Endothelial cell (in vitro differentiated cells): ENCODE data around the gene SHC3. TPM values are rescaled to one million over a fixed set of nuclear protein-coding genes. Genes with fewer than 3 reads are reported as not detected.

Experiments used
- DNase-seq: peaks from one replicate; pipeline ENCODE4 v3.0.0; 2021; ENCODE audit warnings: low spot score
- H3K27ac Mint-ChIP-seq: one replicate; pipeline ENCODE4 v1.8.0; 2021; ENCODE audit warnings: mixed read lengths, inconsistent platforms; ENCODE audit not compliant: unreplicated experiment
- H3K27me3 Mint-ChIP-seq: one replicate; pipeline ENCODE4 v1.8.0; 2021; ENCODE audit warnings: mild to moderate bottlenecking, moderate library complexity, mixed read lengths, inconsistent platforms; ENCODE audit not compliant: unreplicated experiment
- H3K36me3 Mint-ChIP-seq: one replicate; pipeline ENCODE4 v1.8.0; 2021; ENCODE audit warnings: mild to moderate bottlenecking, low read depth, mixed read lengths, inconsistent platforms; ENCODE audit not compliant: unreplicated experiment
- H3K4me1 Mint-ChIP-seq: one replicate; pipeline ENCODE4 v1.8.0; 2021; ENCODE audit warnings: mild to moderate bottlenecking, mixed read lengths, inconsistent platforms; ENCODE audit not compliant: unreplicated experiment
- H3K4me3 Mint-ChIP-seq: one replicate; pipeline ENCODE4 v1.8.0; 2021; ENCODE audit warnings: mild to moderate bottlenecking, mixed read lengths, inconsistent platforms; ENCODE audit not compliant: unreplicated experiment
- H3K9me3 Mint-ChIP-seq: one replicate; pipeline ENCODE4 v1.8.0; 2021; ENCODE audit warnings: mixed read lengths, inconsistent platforms; ENCODE audit not compliant: unreplicated experiment
- total RNA-seq: library from RNA; stranded (reverse); fragmentation: NEBNext Ultra II Directional; extraction: Animal tissue kit (Norgen Biotek cat#: 25700); gene quantifications from one replicate; pipeline ENCODE4 v1.2.1, GENCODE V29; 2021; ENCODE audit not compliant: unreplicated experiment
- TF ChIP-seq, protein P1 (sequence below): fragments of 200-600 bp; sonication (generic); IDR thresholded peaks from one replicate; pipeline ENCODE4 v1.5.0; 2021; ENCODE audit warnings: antibody characterized with exemption; ENCODE audit not compliant: unreplicated experiment

Gene SHC3
- total RNA-seq, 1 donor from 2014 or later = 6.5 TPM

DNA sequence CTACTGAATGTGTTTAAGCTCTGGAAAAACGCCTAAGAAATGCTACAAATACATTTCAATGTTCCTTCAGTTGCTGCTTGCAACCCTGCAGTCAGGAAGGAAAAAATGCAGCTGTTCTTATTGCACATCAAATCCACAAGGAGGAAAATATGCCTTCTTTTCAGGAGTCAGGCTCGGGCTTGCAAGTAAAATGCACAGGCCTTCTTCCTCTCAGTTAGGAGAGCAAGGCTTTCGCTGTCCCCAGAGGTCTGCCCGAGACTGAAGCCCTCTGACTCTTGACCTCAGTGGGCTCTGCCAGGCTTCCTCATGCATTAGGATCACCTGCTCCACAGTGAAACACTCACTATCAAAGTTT, 899 bp upstream of the SHC3 start:
- Mint-ChIP-seq H3K9me3 (no peaks in the 10 kb centered on the region), H3K36me3 (peaks cover 3% of the 10 kb centered on the region), H3K27me3 (peaks cover 4% of the 10 kb centered on the region), H3K4me3 (peak overlapping the region; percentile 89), H3K4me1 (peaks cover 32% of the 10 kb centered on the region), H3K27ac (peak overlapping the region; percentile 98)
- TF ChIP-seq, protein P1, sequence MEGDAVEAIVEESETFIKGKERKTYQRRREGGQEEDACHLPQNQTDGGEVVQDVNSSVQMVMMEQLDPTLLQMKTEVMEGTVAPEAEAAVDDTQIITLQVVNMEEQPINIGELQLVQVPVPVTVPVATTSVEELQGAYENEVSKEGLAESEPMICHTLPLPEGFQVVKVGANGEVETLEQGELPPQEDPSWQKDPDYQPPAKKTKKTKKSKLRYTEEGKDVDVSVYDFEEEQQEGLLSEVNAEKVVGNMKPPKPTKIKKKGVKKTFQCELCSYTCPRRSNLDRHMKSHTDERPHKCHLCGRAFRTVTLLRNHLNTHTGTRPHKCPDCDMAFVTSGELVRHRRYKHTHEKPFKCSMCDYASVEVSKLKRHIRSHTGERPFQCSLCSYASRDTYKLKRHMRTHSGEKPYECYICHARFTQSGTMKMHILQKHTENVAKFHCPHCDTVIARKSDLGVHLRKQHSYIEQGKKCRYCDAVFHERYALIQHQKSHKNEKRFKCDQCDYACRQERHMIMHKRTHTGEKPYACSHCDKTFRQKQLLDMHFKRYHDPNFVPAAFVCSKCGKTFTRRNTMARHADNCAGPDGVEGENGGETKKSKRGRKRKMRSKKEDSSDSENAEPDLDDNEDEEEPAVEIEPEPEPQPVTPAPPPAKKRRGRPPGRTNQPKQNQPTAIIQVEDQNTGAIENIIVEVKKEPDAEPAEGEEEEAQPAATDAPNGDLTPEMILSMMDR = no peak
- DNase-seq = no peak

DNA sequence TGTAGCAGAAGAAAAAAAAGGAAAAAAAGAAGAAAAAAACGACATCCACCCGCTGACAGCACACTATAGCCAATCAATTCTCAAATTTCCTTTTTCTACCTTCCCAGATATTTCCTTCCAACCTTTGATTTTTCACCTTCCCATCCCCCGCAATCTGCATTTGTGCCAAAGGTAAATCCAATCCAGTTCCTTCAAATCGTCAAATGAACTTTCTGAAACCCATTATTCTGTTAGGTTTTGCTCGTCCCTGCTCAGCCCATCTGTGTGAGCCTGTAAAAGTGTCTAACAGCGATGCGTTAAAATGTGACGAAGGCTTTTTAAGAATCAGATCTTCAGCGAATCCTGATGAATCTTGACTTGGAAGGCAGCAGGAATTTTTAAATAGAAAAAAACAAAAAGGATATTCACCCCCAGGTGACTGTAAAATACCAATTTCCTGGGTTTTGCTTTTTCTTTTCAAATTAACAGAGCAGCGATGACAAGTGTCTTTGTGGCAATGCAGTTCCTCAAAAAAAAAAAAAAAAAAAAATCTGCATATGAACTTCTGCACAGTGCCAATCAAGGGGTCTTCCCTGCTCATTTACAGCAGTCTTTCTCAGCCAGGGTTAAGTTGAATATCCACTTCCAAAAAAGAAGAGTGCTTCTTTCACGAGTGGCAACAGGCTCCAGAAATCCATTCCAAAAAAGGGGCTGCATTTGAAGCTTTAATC, 367 bp upstream of the SHC3 start:
- TF ChIP-seq, protein P1 = no peak
- Mint-ChIP-seq H3K27me3 (peaks cover 4% of the 10 kb centered on the region), H3K27ac (peak overlapping the region; percentile 98), H3K36me3 (peaks cover 3% of the 10 kb centered on the region), H3K4me1 (peaks cover 33% of the 10 kb centered on the region), H3K9me3 (no peaks in the 10 kb centered on the region), H3K4me3 (peak overlapping the region; percentile 89)
- DNase-seq = no peak

DNA sequence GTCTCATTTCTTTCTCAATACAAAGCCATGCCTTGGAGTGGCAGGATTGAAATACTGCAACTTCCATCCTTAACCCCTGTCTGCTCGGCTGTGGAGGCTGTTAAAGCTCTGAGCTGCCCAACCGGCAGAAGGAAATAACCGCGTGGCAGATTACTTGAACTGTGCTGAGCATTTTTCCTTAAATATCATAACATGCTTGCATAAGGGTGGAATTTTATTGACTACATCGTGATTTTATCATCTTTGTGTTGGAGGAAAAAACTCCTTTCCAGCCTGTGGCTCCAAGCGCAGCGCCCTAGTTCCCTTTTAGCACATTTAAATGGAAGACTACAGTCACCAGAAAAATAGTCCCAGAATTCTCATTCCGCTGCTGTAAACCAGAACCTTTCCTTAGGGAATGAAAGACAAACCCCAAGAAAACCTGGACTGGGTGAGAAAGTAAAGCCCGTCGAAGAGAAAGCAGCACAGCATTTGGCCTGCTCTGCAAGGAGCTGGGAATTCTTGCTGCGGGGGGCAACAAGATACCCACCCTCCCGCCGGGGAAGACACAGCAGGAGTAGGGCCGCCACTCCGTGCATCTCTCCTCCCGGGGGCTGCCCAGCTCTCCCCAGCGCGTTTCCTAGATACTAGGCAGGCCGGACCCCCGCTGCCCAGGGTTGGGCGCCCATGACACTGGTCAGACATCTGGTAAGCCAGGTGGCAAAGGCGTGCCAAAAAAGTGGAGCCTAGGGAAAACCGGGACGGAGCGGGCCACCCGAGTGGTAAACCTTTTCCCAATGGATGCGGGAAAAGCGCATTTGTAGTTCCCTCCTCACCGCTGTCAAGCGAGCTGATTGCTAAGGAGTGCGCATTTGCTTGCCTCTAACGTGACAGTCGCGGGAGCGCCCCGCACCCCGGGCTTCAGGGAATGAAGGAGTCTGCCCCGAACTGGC, 1.3 kb downstream of the SHC3 start:
- H3K4me1 Mint-ChIP-seq = peaks cover 33% of the 10 kb centered on the region
- peaks cover 4% of the 10 kb centered on the region for H3K27me3 Mint-ChIP-seq

DNA sequence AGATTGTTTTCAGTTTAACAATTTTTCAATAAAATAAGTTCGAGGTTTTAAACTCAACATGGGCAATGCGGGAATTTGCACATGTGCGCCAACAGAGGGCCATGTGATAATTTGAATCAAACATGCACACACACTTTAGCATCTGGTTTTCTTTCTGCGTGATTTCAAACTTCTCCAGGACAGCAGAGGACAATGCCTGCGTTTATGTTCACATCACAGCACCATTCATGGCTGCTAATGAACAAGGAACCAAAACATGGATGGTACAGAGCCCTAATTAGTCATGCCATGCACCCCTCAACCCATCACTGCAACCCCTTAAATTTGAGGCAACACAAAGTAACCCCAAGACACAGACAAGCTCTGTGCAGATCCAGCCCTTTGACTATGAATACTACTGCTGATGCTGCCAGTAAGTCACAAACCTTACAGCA, 2.8 kb downstream of the SHC3 start:
- Mint-ChIP-seq H3K4me1 (peaks cover 27% of the 10 kb centered on the region), H3K27me3 (peaks cover 4% of the 10 kb centered on the region), H3K27ac (no peak overlapping the region), H3K36me3 (no peaks in the 10 kb centered on the region), H3K4me3 (no peak overlapping the region), H3K9me3 (no peaks in the 10 kb centered on the region)
- TF ChIP-seq, protein P1 = no peak
- DNase-seq = no peak

More for the DNA sequence above, 1.3 kb downstream of the SHC3 start:
- peak; percentile 26 for DNase-seq
- Mint-ChIP-seq H3K36me3 (no peaks in the 10 kb centered on the region), H3K27ac (no peak overlapping the region), H3K4me3 (peak overlapping the region; percentile 88), H3K9me3 (no peaks in the 10 kb centered on the region)
- TF ChIP-seq, protein P1 = no peak
